Left lung (tissue), 10 donors: Measurements from ENCODE around the gene EFCC1. TPM values are rescaled to one million over a fixed set of nuclear protein-coding genes. Genes with fewer than 3 reads are reported as not detected.

Experiments
- ATAC-seq: fragments of 200-7000 bp; cut with Tn5 transposase; one replicate; pipeline ENCODE4 v1.9.1; 2020; ENCODE audit warnings: moderate library complexity
- DNase-seq, 4 donors: peaks; one replicate each; pipeline ENCODE4 v3.0.0-alpha.2; 2013 to 2020
- H3K27ac ChIP-seq, 2 donors: fragments of 200-600 bp; sonication (generic) in 1 of 2; one replicate each; pipeline versions ENCODE4 v1.5.0 to v1.8.0; 2020 to 2021
- H3K27me3 ChIP-seq, 2 donors: fragments of 200-600 bp; sonication (generic) in 1 of 2; one replicate each; pipeline versions ENCODE4 v1.5.0 to v1.8.0; 2020 to 2021
- H3K36me3 ChIP-seq, 2 donors: fragments of 200-600 bp; sonication (generic) in 1 of 2; one replicate each; pipeline versions ENCODE4 v1.5.0 to v1.8.0; 2020 to 2021
- H3K4me1 ChIP-seq, 2 donors: fragments of 200-600 bp; one replicate each; pipeline ENCODE4 v1.8.0; 2021
- H3K4me3 ChIP-seq, 2 donors: fragments of 200-600 bp; sonication (generic) in 1 of 2; one replicate each; pipeline versions ENCODE4 v1.5.0 to v1.8.0; 2020 to 2021; ENCODE audit warnings: mild to moderate bottlenecking in 1 of 2
- H3K9me3 ChIP-seq, 2 donors: fragments of 200-600 bp; sonication (generic) in 1 of 2; one replicate each; pipeline versions ENCODE4 v1.5.0 to v1.8.0; 2020 to 2021
- CTCF ChIP-seq, 2 donors: fragments of 200-600 bp; sonication (generic) in 1 of 2; IDR thresholded peaks; one replicate each; pipeline versions ENCODE4 v1.5.0 to v1.8.0; 2021; ENCODE audit warnings: antibody characterized with exemption in 2 of 2
- intact Hi-C, 2 donors: fragments of 100-400 bp; cut with DNase I; formaldehyde crosslinking; loops; one replicate each; pipeline versions ENCODE4 v1.11.2 to v1.14.2; 2022
- polyA plus RNA-seq, 6 donors: library from polyadenylated mRNA; unstranded; fragments of 120-200 nt; gene quantifications; one replicate each; pipeline ENCODE4 v1.2.1, GENCODE V29; 2013; ENCODE audit not compliant: insufficient read length in 6 of 6
- total RNA-seq, 2 donors: library from RNA; stranded (reverse); fragmentation: NEBNext Ultra II Directional; extraction: Animal tissue kit (Norgen Biotek cat#: 25700); gene quantifications; one replicate each; pipeline ENCODE4 v1.2.1, GENCODE V29; 2021
- donor health status: DM: no; HTN: yes; CAD: no.
- donor health status: DM: no; HTN: no; CAD: no.

Gene EFCC1
- total and polyA plus RNA-seq, 8 donors, result 2.7 to 16.8 (median 12.9) TPM

GRCh38 chr3:129017484-129017899, 16.4 kb downstream of the EFCC1 start:
- H3K4me1 ChIP-seq, result peaks cover 22 to 33% of the 10 kb centered on the region in 2 donors

GRCh38 chr3:129018271-129018670, 17.2 kb downstream of the EFCC1 start:
- H3K27ac ChIP-seq, result peak overlapping the region in 1 of 2 donors; percentile 16

More at GRCh38 chr3:129017484-129017899, 16.4 kb downstream of the EFCC1 start:
- TF ChIP-seq CTCF (IDR thresholded peaks at IDR 0.05), result no peak
- DNase-seq (no peak), ATAC-seq (no peak)
- Histone ChIP-seq H3K4me3 (no peak overlapping the region), H3K36me3 (no peaks in the 10 kb centered on the region), H3K27me3 (no peaks in the 10 kb centered on the region), H3K9me3 (no peaks in the 10 kb centered on the region), H3K27ac (peak overlapping the region; percentile 55 to 77)
- intact Hi-C loops, result no loop called here

GRCh38 chr3:129018751-129019150, 17.6 kb downstream of the EFCC1 start:
- no peak for TF ChIP-seq CTCF (IDR thresholded peaks at IDR 0.05)

More at GRCh38 chr3:129018271-129018670, 17.2 kb downstream of the EFCC1 start:
- no peaks in the 10 kb centered on the region for H3K36me3 ChIP-seq
- intact Hi-C loops, result no loop called here
- peak; percentile 7 for ATAC-seq
- no peaks in the 10 kb centered on the region for H3K27me3 ChIP-seq
- DNase-seq, result no peak
- H3K4me3 ChIP-seq, result no peak overlapping the region
- TF ChIP-seq CTCF (IDR thresholded peaks at IDR 0.05), result no peak
- H3K9me3 ChIP-seq, result no peaks in the 10 kb centered on the region
- peaks cover 23 to 41% of the 10 kb centered on the region in 2 donors for H3K4me1 ChIP-seq

GRCh38 chr3:129019266-129019665, 18.2 kb downstream of the EFCC1 start:
- intact Hi-C loops, result no loop called here
- TF ChIP-seq CTCF (IDR thresholded peaks at IDR 0.05), result no peak
- Histone ChIP-seq H3K9me3 (no peaks in the 10 kb centered on the region), H3K27me3 (no peaks in the 10 kb centered on the region), H3K4me1 (peaks cover 23 to 43% of the 10 kb centered on the region in 2 donors), H3K4me3 (no peak overlapping the region), H3K27ac (no peak overlapping the region), H3K36me3 (no peaks in the 10 kb centered on the region)
- DNase-seq (no peak), ATAC-seq (no peak)

More at GRCh38 chr3:129018751-129019150, 17.6 kb downstream of the EFCC1 start:
- ATAC-seq (no peak), DNase-seq (peak in 1 of 4 donors; percentile 32)
- peak overlapping the region in 1 of 2 donors; percentile 16 for H3K27ac ChIP-seq
- no peaks in the 10 kb centered on the region for H3K36me3 ChIP-seq
- H3K4me3 ChIP-seq, result no peak overlapping the region
- H3K4me1 ChIP-seq, result peaks cover 23 to 41% of the 10 kb centered on the region in 2 donors
- intact Hi-C loops, result no loop called here
- H3K27me3 ChIP-seq, result no peaks in the 10 kb centered on the region
- no peaks in the 10 kb centered on the region for H3K9me3 ChIP-seq

GRCh38 chr3:129020691-129021090, 19.6 kb downstream of the EFCC1 start:
- Histone ChIP-seq H3K4me3 (no peak overlapping the region), H3K27me3 (no peaks in the 10 kb centered on the region), H3K4me1 (peaks cover 23 to 41% of the 10 kb centered on the region in 2 donors), H3K9me3 (no peaks in the 10 kb centered on the region), H3K36me3 (no peaks in the 10 kb centered on the region), H3K27ac (peak overlapping the region in 1 of 2 donors; percentile 14)
- ATAC-seq, result no peak
- no peak for TF ChIP-seq CTCF (IDR thresholded peaks at IDR 0.05)
- DNase-seq, result no peak
- intact Hi-C loops, result no loop called here
